ENCODE measurements around the gene DEPDC5. TPM values are rescaled to one million over a fixed set of nuclear protein-coding genes. Genes with fewer than 3 reads are reported as not detected.

DEPDC5 gene
- total and polyA plus RNA-seq, 2 donors (not counting 1 experiment from before 2014, with no cell fraction given): 35.5 to 124 TPM

DNA sequence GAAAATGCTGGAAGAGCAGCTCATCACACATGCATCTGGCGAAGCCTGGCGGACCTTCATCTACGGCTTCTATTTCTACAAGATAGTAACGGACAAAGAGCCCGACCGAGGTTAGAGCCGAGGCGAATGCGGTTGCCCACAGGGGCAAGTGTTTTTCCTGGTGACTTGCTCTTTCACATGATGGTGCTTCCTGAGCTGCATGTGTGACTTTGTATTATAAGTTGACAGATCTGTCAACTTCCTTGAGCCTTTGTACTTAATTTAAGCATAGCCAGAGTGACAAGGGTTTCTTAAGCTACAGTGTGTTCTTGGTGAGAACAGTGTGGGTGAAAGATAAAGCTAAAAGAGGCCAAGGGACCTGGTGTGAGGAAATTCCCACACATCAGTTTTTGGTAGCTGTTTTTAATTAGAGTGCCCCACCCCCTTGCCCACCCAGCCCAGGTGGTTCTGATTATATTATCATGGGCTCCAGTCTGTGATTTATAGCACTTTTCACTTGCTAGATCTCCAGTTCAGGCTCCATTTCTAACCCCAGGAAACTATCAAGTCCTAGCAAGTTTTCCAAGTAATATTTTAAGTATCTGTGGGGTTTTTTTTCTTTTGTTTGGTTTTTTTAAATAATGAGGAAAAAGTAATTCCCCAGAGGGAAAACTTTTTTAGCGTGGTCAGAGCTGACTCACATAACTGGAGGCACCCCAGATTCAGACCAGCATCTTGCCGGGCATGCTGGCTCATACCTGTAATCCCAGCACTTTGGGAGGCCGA lies 122.5 kb downstream of the DEPDC5 start:
- Mint-ChIP-seq H3K4me3 (no peak overlapping the region), H3K27me3 (no peaks in the 10 kb centered on the region), H3K9me3 (ENCODE audit: insufficient read depth) (no peaks in the 10 kb centered on the region), H3K4me1 (peaks cover 4% of the 10 kb centered on the region), H3K27ac (no peak overlapping the region)
- no peak overlapping the region for H3K9ac ChIP-seq (ENCODE audit: low read length)
- no peak overlapping the region for H3K4me3 ChIP-seq (ENCODE audit: control extremely low read depth in 1 of 5, extremely low read depth in 1 of 5, insufficient read depth in 1 of 5, low read depth in 2 of 5, low read length in 4 of 5)
- TF ChIP-seq, protein P1, sequence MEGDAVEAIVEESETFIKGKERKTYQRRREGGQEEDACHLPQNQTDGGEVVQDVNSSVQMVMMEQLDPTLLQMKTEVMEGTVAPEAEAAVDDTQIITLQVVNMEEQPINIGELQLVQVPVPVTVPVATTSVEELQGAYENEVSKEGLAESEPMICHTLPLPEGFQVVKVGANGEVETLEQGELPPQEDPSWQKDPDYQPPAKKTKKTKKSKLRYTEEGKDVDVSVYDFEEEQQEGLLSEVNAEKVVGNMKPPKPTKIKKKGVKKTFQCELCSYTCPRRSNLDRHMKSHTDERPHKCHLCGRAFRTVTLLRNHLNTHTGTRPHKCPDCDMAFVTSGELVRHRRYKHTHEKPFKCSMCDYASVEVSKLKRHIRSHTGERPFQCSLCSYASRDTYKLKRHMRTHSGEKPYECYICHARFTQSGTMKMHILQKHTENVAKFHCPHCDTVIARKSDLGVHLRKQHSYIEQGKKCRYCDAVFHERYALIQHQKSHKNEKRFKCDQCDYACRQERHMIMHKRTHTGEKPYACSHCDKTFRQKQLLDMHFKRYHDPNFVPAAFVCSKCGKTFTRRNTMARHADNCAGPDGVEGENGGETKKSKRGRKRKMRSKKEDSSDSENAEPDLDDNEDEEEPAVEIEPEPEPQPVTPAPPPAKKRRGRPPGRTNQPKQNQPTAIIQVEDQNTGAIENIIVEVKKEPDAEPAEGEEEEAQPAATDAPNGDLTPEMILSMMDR (IDR thresholded peaks at IDR 0.05): no peak
- no peak for TF ChIP-seq EZH2 (IDR thresholded peaks at IDR 0.05; ENCODE audit: borderline replicate concordance, insufficient read depth, low read depth, low read length, poor library complexity, severe bottlenecking)
- DNase-seq (no peak), ATAC-seq (ENCODE audit: low read depth) (no peak)
- H3K79me2 ChIP-seq (ENCODE audit: control insufficient read depth, insufficient read depth, low read length): no peaks in the 10 kb centered on the region
- intact Hi-C loops (cut with micrococcal nuclease): loop anchor here (10.0 kb wide), 1 partner anchor 68 kb away; the partner anchor contains the start of gene YWHAH
- H3K4me2 ChIP-seq (replicated peaks; ENCODE audit: low read depth, low read length, poor library complexity, severe bottlenecking): no peak overlapping the region
- peaks cover 0 to 5% of the 10 kb centered on the region in 2 donors for H3K4me1 ChIP-seq (ENCODE audit: control insufficient read depth in 2 of 2, insufficient read depth in 2 of 2, low read length in 2 of 2)
- POLR2A ChIA-PET: no interaction called here
- H3K27me3 ChIP-seq (replicated peaks in 1 of 4; ENCODE audit: control extremely low read depth in 1 of 4, control insufficient read depth in 3 of 4, insufficient read depth in 4 of 4, low read length in 3 of 4): no peaks in the 10 kb centered on the region
- no peaks in the 10 kb centered on the region for H3K9me3 ChIP-seq (ENCODE audit: control extremely low read depth in 1 of 3, control insufficient read depth in 2 of 3, insufficient read depth in 1 of 3, low read length in 2 of 3)
- H4K20me1 ChIP-seq (ENCODE audit: control insufficient read depth, insufficient read depth, low read length, poor library complexity, severe bottlenecking): no peaks in the 10 kb centered on the region
- peaks cover 1 to 70% of the 10 kb centered on the region in 2 experiments for H3K36me3 ChIP-seq (replicated peaks in 1 of 2; ENCODE audit: control extremely low read depth in 1 of 2, control insufficient read depth in 1 of 2, extremely low read depth in 1 of 2, insufficient read depth in 2 of 2, low read length in 1 of 2)
- CTCF ChIA-PET: interaction anchor here (1.1 kb wide), 1 partner anchor 9 kb away, joined by 3 read pairs; no protein-coding TSS in a partner anchor
- no peak overlapping the region for H2AFZ ChIP-seq (ENCODE audit: insufficient read depth, low read depth, low read length, poor library complexity, severe bottlenecking)
- H3K27ac ChIP-seq (ENCODE audit: low read length in 2 of 2): no peak overlapping the region
- 83% methylated on average over 11 of the region's 12 CpGs for WGBS (ENCODE audit: insufficient coverage)

DNA sequence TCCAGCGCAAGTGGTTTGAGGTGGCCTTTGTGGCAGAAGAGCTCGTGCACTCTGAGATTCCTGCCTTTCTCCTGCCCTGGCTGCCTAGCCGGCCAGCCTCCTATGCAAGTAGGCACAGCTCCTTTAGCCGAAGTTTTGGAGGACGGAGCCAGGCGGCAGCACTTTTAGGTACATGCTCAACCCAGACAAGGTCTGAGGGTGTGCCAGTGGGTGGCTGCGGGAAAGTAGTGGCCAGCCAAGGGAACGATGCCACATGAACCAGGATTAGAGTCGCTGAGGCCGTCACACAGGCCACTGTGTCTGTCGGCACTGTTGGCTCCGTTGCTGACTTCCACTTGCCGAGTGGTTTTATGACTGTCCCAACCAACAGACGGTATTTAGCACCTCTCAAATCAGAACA lies 125.8 kb downstream of the DEPDC5 start:
- Histone ChIP-seq H3K4me2 (replicated peaks; ENCODE audit: low read depth, low read length, poor library complexity, severe bottlenecking) (no peak overlapping the region), H3K4me3 (ENCODE audit: control extremely low read depth in 1 of 5, extremely low read depth in 1 of 5, insufficient read depth in 1 of 5, low read depth in 2 of 5, low read length in 4 of 5) (no peak overlapping the region), H2AFZ (ENCODE audit: insufficient read depth, low read depth, low read length, poor library complexity, severe bottlenecking) (no peak overlapping the region), H3K27ac (ENCODE audit: low read length in 2 of 2) (no peak overlapping the region), H3K9ac (ENCODE audit: low read length) (no peak overlapping the region), H3K79me2 (ENCODE audit: control insufficient read depth, insufficient read depth, low read length) (no peaks in the 10 kb centered on the region), H4K20me1 (ENCODE audit: control insufficient read depth, insufficient read depth, low read length, poor library complexity, severe bottlenecking) (no peaks in the 10 kb centered on the region), H3K27me3 (replicated peaks in 1 of 4; ENCODE audit: control extremely low read depth in 1 of 4, control insufficient read depth in 3 of 4, insufficient read depth in 4 of 4, low read length in 3 of 4) (no peaks in the 10 kb centered on the region), H3K36me3 (replicated peaks in 1 of 2; ENCODE audit: control extremely low read depth in 1 of 2, control insufficient read depth in 1 of 2, extremely low read depth in 1 of 2, insufficient read depth in 2 of 2, low read length in 1 of 2) (peaks cover 1 to 68% of the 10 kb centered on the region in 2 experiments), H3K9me3 (ENCODE audit: control extremely low read depth in 1 of 3, control insufficient read depth in 2 of 3, insufficient read depth in 1 of 3, low read length in 2 of 3) (no peaks in the 10 kb centered on the region), H3K4me1 (ENCODE audit: control insufficient read depth in 2 of 2, insufficient read depth in 2 of 2, low read length in 2 of 2) (no peaks in the 10 kb centered on the region)
- TF ChIP-seq EZH2 (IDR thresholded peaks at IDR 0.05; ENCODE audit: borderline replicate concordance, insufficient read depth, low read depth, low read length, poor library complexity, severe bottlenecking): no peak
- TF ChIP-seq, protein P1 (IDR thresholded peaks at IDR 0.05): no peak
- CTCF ChIA-PET: no interaction called here
- H3K27ac Mint-ChIP-seq: no peak overlapping the region
- H3K27me3 Mint-ChIP-seq: no peaks in the 10 kb centered on the region
- POLR2A ChIA-PET: no interaction called here
- H3K4me1 Mint-ChIP-seq: no peaks in the 10 kb centered on the region
- no peak for DNase-seq
- no peak overlapping the region for H3K4me3 Mint-ChIP-seq
- no peaks in the 10 kb centered on the region for H3K9me3 Mint-ChIP-seq (ENCODE audit: insufficient read depth)
- ATAC-seq (ENCODE audit: low read depth): no peak
- intact Hi-C loops (cut with micrococcal nuclease): loop anchor here (10.0 kb wide), 1 partner anchor 65 kb away; the partner anchor contains the start of gene YWHAH
- over 99% methylated on average over 13 of the region's 14 CpGs for WGBS (ENCODE audit: insufficient coverage)

Data from B cell (primary cell).